LNCAP (cell line): Measurements from ENCODE around the gene RAB22A.

Experiments
- TF ChIP-seq, protein P1 (sequence below): fragments of 450-650 bp; IDR thresholded peaks from 2 replicates; pipeline ENCODE4 v1.5.1; 2017; ENCODE audit warnings: mild to moderate bottlenecking

RAB22A gene

DNA sequence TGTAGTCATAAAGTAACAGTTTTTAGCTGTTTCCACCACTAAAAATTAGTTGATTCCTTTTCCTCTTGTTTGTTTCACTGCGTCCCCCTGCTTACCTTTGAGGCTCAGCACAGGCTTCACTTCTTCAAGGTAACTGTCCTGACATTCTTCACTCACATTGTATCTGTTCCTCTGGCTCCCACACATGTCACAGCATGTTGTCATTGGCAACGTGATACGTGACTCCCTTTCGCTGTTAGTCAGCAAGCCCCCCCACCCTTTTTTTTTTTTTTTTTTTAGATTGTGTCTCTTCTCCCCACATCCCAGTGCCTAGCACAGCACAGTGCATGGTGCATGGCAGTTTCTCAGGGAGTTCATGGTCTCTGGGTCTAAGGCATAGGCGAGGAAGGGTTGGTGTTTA lies 92.8 kb downstream of the RAB22A start:
- TF ChIP-seq, protein P1, sequence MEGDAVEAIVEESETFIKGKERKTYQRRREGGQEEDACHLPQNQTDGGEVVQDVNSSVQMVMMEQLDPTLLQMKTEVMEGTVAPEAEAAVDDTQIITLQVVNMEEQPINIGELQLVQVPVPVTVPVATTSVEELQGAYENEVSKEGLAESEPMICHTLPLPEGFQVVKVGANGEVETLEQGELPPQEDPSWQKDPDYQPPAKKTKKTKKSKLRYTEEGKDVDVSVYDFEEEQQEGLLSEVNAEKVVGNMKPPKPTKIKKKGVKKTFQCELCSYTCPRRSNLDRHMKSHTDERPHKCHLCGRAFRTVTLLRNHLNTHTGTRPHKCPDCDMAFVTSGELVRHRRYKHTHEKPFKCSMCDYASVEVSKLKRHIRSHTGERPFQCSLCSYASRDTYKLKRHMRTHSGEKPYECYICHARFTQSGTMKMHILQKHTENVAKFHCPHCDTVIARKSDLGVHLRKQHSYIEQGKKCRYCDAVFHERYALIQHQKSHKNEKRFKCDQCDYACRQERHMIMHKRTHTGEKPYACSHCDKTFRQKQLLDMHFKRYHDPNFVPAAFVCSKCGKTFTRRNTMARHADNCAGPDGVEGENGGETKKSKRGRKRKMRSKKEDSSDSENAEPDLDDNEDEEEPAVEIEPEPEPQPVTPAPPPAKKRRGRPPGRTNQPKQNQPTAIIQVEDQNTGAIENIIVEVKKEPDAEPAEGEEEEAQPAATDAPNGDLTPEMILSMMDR: no peak

DNA sequence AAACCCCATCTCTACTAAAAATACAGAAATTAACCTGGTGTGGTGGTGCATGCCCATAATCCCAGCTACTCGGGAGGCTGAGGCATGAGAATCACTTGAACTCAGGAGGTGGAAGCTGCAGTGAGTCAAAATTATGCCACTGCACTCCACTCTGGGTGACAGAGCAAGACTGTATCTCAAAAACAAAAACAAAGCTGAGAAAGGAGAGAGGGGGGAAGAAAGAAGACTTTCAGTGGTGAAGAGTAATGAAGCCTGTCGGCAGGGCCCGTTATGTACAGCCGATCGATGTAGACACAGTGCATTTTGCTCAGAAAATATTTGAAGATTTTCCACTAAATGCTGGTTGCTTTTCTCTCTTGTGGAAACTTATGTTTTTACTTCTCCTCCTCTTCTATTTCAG lies 93.3 kb downstream of the RAB22A start:
- TF ChIP-seq, protein P1: no peak

DNA sequence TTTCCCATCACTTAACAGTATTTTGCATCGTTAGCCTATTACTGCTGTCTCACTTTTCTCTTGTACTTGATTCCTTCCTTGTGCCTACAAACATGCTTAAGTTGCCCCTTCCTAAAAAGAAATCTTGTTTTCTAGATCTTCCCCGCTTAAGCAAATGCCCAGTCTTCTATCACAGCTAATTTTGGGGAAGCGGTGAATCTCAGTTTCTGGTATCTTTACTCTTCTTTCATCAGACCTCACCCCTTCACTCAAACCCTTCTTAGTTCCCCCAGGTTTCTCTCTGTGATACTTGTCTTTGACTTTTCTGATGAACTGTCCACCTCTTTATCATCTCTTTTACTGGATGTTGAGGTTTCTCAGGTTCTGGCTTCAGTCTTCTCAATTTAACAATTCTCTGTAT lies 93.8 kb downstream of the RAB22A start:
- TF ChIP-seq, protein P1: no peak

DNA sequence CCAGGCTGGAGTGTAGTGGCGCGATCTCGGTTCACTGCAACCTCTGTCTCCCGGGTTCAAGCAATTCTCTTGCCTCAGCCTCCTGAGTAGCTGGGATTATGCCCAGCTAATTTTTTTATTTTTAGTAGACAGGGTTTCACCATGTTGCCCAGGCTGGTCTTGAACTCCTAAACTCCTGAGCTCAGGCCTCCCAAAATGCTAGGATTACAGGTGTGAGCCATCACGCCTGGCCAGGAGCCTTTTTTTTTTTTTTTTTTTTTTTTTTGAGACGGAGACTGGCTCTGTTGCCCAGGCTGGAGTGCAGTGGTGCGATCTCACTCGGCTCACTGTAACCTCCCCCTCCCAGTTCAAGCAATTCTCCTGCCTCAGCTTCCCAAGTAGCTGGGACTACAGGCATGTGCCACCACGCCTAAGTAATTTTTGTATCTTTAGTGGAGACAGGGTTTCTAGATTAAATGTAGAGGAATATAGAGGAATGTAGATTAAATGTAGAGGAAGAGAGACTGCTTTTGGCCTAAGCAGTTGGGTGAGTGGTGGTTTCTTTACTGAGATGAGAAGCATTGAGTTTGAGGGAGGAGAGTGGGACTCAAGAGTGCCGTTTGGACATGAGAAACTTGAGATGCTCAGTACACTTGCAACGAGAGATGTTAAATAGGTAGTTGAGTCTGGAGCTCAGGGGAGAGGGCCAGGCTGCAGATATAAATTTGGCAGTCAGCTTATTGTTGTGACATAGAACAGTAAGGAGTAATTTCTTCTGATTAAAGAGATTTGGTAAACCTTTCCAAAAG lies 96.2 kb downstream of the RAB22A start:
- TF ChIP-seq, protein P1: no peak

DNA sequence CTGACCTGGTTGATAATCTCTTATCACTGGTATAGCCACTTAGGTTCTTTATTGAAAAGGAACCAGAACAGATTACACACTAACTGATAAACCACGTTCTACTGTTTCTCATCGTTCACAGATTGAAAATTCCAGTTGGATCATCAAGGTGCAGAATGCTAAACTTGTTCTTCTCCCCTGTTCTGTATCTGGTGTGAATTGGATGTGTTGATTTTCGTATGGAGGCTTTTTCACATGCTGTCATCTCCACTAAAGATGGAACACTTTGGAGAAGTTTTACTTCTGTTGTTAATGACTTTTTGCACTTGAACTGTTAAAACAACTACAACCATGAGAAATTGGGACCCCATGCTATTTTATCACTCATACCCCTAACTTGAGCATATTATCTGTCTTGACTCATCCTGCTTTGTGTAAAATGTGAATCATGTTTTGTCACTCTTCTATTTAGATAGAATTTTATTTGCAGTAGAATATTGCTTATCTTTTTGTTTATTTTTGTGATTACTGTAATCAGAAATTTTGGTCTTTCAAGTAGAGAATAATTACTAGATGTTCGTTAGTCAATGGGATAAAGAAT lies 97.0 kb downstream of the RAB22A start:
- TF ChIP-seq, protein P1: no peak

DNA sequence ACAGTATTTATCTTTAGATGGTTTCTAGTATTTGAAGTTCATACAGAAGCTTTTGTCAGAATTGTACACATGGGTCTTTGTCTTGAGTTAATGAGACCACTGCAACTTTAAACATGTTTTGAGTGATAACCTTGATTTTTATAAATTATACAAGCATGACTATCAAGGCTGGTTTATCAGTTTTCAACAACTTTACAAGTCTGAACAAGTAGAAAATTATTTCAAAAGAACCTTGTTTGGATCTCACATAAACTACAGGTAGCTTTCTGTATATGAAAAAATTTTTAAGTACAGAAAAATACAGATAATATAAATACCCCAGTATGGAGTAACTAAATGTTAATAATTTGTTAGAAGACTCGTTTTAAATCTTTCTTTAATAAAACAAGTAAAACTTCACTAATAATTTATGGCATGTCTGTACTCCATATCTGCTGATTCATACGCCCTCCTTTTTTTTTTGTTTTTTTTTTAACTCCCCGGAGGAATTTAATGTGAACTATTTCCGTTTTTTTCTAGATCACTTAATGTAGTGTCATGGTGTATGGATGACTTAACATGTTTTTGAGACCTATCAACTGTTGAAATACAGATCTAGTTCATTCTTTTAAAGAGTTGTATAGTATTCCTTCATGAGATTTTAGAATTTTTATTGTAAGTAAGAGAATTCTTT lies 97.8 kb downstream of the RAB22A start:
- TF ChIP-seq, protein P1: no peak

DNA sequence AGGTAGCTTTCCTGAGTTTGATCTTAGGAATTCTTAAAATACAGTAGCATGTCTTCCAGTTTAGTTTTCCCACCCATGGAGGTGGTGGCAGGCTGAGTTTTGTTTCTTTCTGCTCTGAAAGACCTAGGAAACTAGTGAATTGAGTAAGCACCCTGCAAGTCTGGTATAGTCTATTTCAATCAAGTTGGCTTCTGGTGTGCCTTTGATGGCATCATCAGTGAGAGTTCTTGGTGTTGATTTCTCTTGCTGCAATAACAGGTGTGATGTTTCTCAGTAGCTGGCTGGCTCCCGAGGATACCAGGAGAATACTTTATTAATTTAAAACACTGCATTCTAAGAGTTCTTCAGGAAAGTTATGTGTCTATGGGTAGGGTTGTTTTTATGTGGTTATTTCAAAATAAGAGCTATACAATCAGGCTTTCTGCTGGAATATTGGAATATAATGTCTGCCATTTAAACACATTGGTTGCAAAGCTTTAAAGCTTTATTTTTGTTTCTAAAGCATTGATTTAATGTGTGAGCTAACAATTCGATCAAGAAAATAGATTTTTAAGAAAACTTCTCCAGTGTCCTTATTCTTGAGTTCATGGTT lies 98.5 kb downstream of the RAB22A start:
- TF ChIP-seq, protein P1: no peak
